GM23338 (cell line): ENCODE measurements around the gene SLIT1. TPM values are rescaled to one million over a fixed set of nuclear protein-coding genes. Genes with fewer than 3 reads are reported as not detected.

ENCODE experiments used
- ATAC-seq: fragments of 200-7000 bp; cut with Tn5 transposase; 3 replicates; pipeline ENCODE4 v1.9.1; 2020
- DNase-seq: peaks from one replicate; pipeline ENCODE4 v3.0.0-alpha.2; 2015; ENCODE audit warnings: low spot score
- H2AFZ ChIP-seq: fragments of 200-600 bp; sonication (generic); 2 replicates; pipeline ENCODE4 v1.8.0; 2016; ENCODE audit warnings: antibody characterized with exemption, mild to moderate bottlenecking, moderate library complexity
- H3F3A ChIP-seq: fragments of 200-600 bp; sonication (generic); replicated peaks from 2 replicates; pipeline ENCODE4 v1.8.0; 2017; ENCODE audit warnings: antibody characterized with exemption, mixed run types, low read depth
- H3K27ac ChIP-seq: fragments of 200-600 bp; sonication (generic); 2 replicates; pipeline ENCODE4 v1.6.1; 2016; ENCODE audit warnings: low read depth
- H3K27me3 ChIP-seq: fragments of 200-600 bp; sonication (generic); 2 replicates; pipeline ENCODE4 v1.8.0; 2016; ENCODE audit warnings: mild to moderate bottlenecking, mixed run types, moderate library complexity; ENCODE audit not compliant: insufficient read depth
- H3K36me3 ChIP-seq: fragments of 200-600 bp; sonication (generic); 2 replicates; pipeline ENCODE4 v1.8.0; 2016; ENCODE audit warnings: mild to moderate bottlenecking; ENCODE audit not compliant: insufficient read depth
- H3K4me1 ChIP-seq: fragments of 200-600 bp; sonication (generic); 2 replicates; pipeline ENCODE4 v1.8.0; 2016; ENCODE audit warnings: mild to moderate bottlenecking, moderate library complexity; ENCODE audit not compliant: insufficient read depth
- H3K4me2 ChIP-seq: fragments of 200-600 bp; sonication (generic); 2 replicates; pipeline ENCODE4 v1.7.1; 2017; ENCODE audit warnings: mixed run types
- H3K4me3 ChIP-seq: fragments of 200-600 bp; sonication (generic); 2 replicates; pipeline ENCODE4 v1.6.1; 2016; ENCODE audit warnings: mixed run types
- H3K79me2 ChIP-seq: fragments of 200-600 bp; sonication (generic); replicated peaks from 2 replicates; pipeline ENCODE4 v1.8.0; 2017; ENCODE audit warnings: mild to moderate bottlenecking; ENCODE audit not compliant: insufficient read depth
- H3K9me2 ChIP-seq: fragments of 200-600 bp; sonication (generic); 2 replicates; pipeline ENCODE4 v1.8.0; 2017; ENCODE audit not compliant: insufficient read depth
- H4K20me1 ChIP-seq: fragments of 200-600 bp; sonication (generic); replicated peaks from 2 replicates; pipeline ENCODE4 v1.8.0; 2017; ENCODE audit warnings: mild to moderate bottlenecking; ENCODE audit not compliant: insufficient read depth
- H3K27ac Mint-ChIP-seq: 2 replicates; pipeline ENCODE4 v1.8.0; 2020; ENCODE audit warnings: inconsistent platforms, mild to moderate bottlenecking, moderate library complexity, mixed read lengths
- H3K27me3 Mint-ChIP-seq: 3 replicates; pipeline ENCODE4 v1.8.0; 2022; ENCODE audit warnings: low read depth, mild to moderate bottlenecking, moderate library complexity, mixed read lengths, inconsistent platforms; ENCODE audit not compliant: insufficient read depth, poor library complexity
- H3K36me3 Mint-ChIP-seq: 3 replicates; pipeline ENCODE4 v1.8.0; 2021; ENCODE audit warnings: low read depth, mild to moderate bottlenecking, inconsistent platforms, moderate library complexity, mixed read lengths
- H3K4me1 Mint-ChIP-seq: 3 replicates; pipeline ENCODE4 v1.8.0; 2020; ENCODE audit warnings: mild to moderate bottlenecking, inconsistent platforms, mixed read lengths
- H3K4me3 Mint-ChIP-seq: 3 replicates; pipeline ENCODE4 v1.8.0; 2021; ENCODE audit warnings: moderate library complexity, mild to moderate bottlenecking, inconsistent platforms, mixed read lengths
- H3K9me3 Mint-ChIP-seq: 3 replicates; pipeline ENCODE4 v1.8.0; 2020; ENCODE audit warnings: moderate library complexity, mild to moderate bottlenecking, inconsistent platforms, mixed read lengths
- CREB1 ChIP-seq: fragments of 250-450 bp; sonication (Bioruptor Pico); IDR thresholded peaks from 2 replicates; pipeline ENCODE4 v1.5.0; 2020; ENCODE audit warnings: low read depth, mild to moderate bottlenecking, moderate library complexity
- EZH2phosphoT487 ChIP-seq: fragments of 200-600 bp; sonication (generic); IDR thresholded peaks from one replicate; pipeline ENCODE4 v1.8.1; 2018; ENCODE audit warnings: antibody characterized with exemption; ENCODE audit not compliant: unreplicated experiment
- NANOG ChIP-seq: IDR thresholded peaks from 2 replicates; pipeline ENCODE4 v1.6.1; 2016; ENCODE audit warnings: antibody characterized with exemption, borderline replicate concordance
- POLR2AphosphoS5 ChIP-seq: IDR thresholded peaks from 2 replicates; pipeline ENCODE4 v1.6.1; 2016; ENCODE audit warnings: antibody characterized with exemption, low read depth
- STAT1 ChIP-seq: IDR thresholded peaks from one replicate; pipeline ENCODE4 v1.6.1; 2016; ENCODE audit warnings: antibody characterized with exemption; ENCODE audit not compliant: unreplicated experiment
- ZNF114 ChIP-seq: fragments of 250-450 bp; sonication (Bioruptor Pico); IDR thresholded peaks from 2 replicates; pipeline ENCODE4 v1.5.0; 2020; ENCODE audit warnings: mild to moderate bottlenecking, moderate library complexity
- polyA plus RNA-seq: library from polyadenylated mRNA; unstranded; fragments of >200 nt; fragmentation: Nextera tagmentation; extraction: Ambion mirVana; gene quantifications from 2 replicates; pipeline ENCODE4 v1.2.1, GENCODE V29; 2016
- total RNA-seq: library from RNA; depleted of rRNA; stranded (reverse); fragments of >200 nt; shearing (Covaris generic); gene quantifications from 2 replicates; pipeline ENCODE4 v1.2.3, GENCODE V29; 2014
- TF ChIP-seq, protein P1 (sequence below): fragments of 250-450 bp; sonication (Bioruptor Pico); IDR thresholded peaks from 2 replicates; pipeline ENCODE4 v1.5.0; 2020; ENCODE audit warnings: mild to moderate bottlenecking, moderate library complexity
- TF ChIP-seq, protein P2 (sequence below): IDR thresholded peaks from 2 replicates; pipeline ENCODE4 v1.6.1; 2016; ENCODE audit warnings: antibody characterized with exemption

The SLIT1 gene
- total and polyA plus RNA-seq, 2 experiments from 2014 or later: 0.76 to 1.7 TPM

DNA sequence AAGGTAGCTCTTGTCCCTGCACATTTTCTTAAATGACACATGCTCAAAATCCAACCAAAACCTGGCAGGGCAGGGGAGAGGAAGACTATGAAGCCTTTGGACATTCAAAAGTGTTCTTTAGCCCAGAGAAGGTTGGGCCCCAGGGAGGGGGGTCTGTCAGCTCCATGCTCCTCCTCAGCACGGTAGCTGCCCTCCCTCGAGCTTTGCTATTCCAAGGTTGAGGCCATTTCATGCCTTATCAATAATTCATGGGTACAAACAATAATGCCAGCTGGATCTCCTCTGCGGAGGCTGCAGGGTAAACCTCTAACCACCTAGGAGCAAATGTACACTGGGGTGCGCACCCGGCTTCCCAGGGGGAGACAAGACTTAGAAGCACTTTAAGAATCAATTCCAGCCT is 61.5 kb downstream of the SLIT1 start:
- no peaks in the 10 kb centered on the region for H3K9me2 ChIP-seq
- H4K20me1 ChIP-seq: no peaks in the 10 kb centered on the region
- Mint-ChIP-seq H3K4me1 (peaks cover 8% of the 10 kb centered on the region; the same call in 2 of the 3 replicates), H3K27me3 (peaks cover 4% of the 10 kb centered on the region), H3K9me3 (no peaks in the 10 kb centered on the region), H3K27ac (no peak overlapping the region), H3K4me3 (no peak overlapping the region), H3K36me3 (no peaks in the 10 kb centered on the region)
- no peaks in the 10 kb centered on the region for H3K79me2 ChIP-seq
- no peaks in the 10 kb centered on the region for H3F3A ChIP-seq
- peaks cover 5% of the 10 kb centered on the region; the same call in 1 of the 2 replicates for H3K4me1 ChIP-seq
- no peaks in the 10 kb centered on the region for H3K36me3 ChIP-seq
- DNase-seq (no peak), ATAC-seq (no peak)
- no peaks in the 10 kb centered on the region for H3K27me3 ChIP-seq
- H3K27ac ChIP-seq: no peak overlapping the region
- no peak overlapping the region for H2AFZ ChIP-seq
- TF ChIP-seq ZNF114 (CRISPR knock-in tag): no peak
- no peak for TF ChIP-seq NANOG
- no peak for TF ChIP-seq EZH2phosphoT487
- TF ChIP-seq, protein P1, sequence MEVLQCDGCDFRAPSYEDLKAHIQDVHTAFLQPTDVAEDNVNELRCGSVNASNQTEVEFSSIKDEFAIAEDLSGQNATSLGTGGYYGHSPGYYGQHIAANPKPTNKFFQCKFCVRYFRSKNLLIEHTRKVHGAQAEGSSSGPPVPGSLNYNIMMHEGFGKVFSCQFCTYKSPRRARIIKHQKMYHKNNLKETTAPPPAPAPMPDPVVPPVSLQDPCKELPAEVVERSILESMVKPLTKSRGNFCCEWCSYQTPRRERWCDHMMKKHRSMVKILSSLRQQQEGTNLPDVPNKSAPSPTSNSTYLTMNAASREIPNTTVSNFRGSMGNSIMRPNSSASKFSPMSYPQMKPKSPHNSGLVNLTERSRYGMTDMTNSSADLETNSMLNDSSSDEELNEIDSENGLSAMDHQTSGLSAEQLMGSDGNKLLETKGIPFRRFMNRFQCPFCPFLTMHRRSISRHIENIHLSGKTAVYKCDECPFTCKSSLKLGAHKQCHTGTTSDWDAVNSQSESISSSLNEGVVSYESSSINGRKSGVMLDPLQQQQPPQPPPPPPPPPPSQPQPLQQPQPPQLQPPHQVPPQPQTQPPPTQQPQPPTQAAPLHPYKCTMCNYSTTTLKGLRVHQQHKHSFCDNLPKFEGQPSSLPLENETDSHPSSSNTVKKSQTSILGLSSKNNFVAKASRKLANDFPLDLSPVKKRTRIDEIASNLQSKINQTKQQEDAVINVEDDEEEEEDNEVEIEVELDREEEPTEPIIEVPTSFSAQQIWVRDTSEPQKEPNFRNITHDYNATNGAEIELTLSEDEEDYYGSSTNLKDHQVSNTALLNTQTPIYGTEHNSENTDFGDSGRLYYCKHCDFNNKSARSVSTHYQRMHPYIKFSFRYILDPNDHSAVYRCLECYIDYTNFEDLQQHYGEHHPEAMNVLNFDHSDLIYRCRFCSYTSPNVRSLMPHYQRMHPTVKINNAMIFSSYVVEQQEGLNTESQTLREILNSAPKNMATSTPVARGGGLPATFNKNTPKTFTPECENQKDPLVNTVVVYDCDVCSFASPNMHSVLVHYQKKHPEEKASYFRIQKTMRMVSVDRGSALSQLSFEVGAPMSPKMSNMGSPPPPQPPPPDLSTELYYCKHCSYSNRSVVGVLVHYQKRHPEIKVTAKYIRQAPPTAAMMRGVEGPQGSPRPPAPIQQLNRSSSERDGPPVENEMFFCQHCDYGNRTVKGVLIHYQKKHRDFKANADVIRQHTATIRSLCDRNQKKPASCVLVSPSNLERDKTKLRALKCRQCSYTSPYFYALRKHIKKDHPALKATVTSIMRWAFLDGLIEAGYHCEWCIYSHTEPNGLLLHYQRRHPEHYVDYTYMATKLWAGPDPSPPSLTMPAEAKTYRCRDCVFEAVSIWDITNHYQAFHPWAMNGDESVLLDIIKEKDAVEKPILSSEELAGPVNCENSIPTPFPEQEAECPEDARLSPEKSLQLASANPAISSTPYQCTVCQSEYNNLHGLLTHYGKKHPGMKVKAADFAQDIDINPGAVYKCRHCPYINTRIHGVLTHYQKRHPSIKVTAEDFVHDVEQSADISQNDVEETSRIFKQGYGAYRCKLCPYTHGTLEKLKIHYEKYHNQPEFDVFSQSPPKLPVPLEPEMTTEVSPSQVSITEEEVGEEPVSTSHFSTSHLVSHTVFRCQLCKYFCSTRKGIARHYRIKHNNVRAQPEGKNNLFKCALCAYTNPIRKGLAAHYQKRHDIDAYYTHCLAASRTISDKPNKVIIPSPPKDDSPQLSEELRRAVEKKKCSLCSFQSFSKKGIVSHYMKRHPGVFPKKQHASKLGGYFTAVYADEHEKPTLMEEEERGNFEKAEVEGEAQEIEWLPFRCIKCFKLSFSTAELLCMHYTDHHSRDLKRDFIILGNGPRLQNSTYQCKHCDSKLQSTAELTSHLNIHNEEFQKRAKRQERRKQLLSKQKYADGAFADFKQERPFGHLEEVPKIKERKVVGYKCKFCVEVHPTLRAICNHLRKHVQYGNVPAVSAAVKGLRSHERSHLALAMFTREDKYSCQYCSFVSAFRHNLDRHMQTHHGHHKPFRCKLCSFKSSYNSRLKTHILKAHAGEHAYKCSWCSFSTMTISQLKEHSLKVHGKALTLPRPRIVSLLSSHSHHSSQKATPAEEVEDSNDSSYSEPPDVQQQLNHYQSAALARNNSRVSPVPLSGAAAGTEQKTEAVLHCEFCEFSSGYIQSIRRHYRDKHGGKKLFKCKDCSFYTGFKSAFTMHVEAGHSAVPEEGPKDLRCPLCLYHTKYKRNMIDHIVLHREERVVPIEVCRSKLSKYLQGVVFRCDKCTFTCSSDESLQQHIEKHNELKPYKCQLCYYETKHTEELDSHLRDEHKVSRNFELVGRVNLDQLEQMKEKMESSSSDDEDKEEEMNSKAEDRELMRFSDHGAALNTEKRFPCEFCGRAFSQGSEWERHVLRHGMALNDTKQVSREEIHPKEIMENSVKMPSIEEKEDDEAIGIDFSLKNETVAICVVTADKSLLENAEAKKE: no peak
- TF ChIP-seq, protein P2, sequence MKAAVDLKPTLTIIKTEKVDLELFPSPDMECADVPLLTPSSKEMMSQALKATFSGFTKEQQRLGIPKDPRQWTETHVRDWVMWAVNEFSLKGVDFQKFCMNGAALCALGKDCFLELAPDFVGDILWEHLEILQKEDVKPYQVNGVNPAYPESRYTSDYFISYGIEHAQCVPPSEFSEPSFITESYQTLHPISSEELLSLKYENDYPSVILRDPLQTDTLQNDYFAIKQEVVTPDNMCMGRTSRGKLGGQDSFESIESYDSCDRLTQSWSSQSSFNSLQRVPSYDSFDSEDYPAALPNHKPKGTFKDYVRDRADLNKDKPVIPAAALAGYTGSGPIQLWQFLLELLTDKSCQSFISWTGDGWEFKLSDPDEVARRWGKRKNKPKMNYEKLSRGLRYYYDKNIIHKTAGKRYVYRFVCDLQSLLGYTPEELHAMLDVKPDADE: no peak
- no peak for TF ChIP-seq STAT1
- TF ChIP-seq POLR2AphosphoS5: no peak
- no peak for TF ChIP-seq CREB1
- H3K4me3 ChIP-seq: no peak overlapping the region
- no peak overlapping the region for H3K4me2 ChIP-seq
